ENCODE data around the gene SEMA3B.
"Not testable (repeated sequence)": the region's sequence is repeated elsewhere in the genome, so short reads cannot be mapped to it uniquely, and the experiment has no call there.

The SEMA3B gene

GRCh38 chr3:50238549-50239026 lies 30.4 kb upstream of the SEMA3B start:
- Histone ChIP-seq H3K9ac (ENCODE audit: low read length in 2 of 2) (peak overlapping the region; percentile 81 to 94), H3K27me3 (ENCODE audit: control insufficient read depth in 1 of 2, insufficient read depth in 2 of 2, low read length in 2 of 2) (no peaks in the 10 kb centered on the region), H3K9me3 (ENCODE audit: control insufficient read depth in 2 of 2, low read length in 2 of 2) (no peaks in the 10 kb centered on the region), H3K27ac (ENCODE audit: low read length) (peak overlapping the region; percentile 86), H3K4me1 (ENCODE audit: control insufficient read depth, insufficient read depth, low read length) (peaks cover 75% of the 10 kb centered on the region), H3K36me3 (ENCODE audit: control insufficient read depth in 2 of 2, insufficient read depth in 2 of 2, low read length in 2 of 2) (peaks cover 0 to 8% of the 10 kb centered on the region in 2 donors), H3K4me3 (ENCODE audit: low read length in 2 of 2) (peak overlapping the region; percentile 88 to 95)

- H3K4me1 ChIP-seq (ENCODE audit: control insufficient read depth, insufficient read depth, low read length) = peaks cover 82% of the 10 kb centered on the region
These were observed 29.3 kb upstream of the SEMA3B start for GRCh38 chr3:50239649-50240048.

GRCh38 chr3:50241163-50241562 lies 27.8 kb upstream of the SEMA3B start:
- Histone ChIP-seq H3K27ac (ENCODE audit: low read length) (peak overlapping the region; percentile 62), H3K4me1 (ENCODE audit: control insufficient read depth, insufficient read depth, low read length) (peaks cover 89% of the 10 kb centered on the region), H3K9ac (ENCODE audit: low read length in 2 of 2) (no peak overlapping the region), H3K4me3 (ENCODE audit: low read length in 2 of 2) (no peak overlapping the region), H3K27me3 (ENCODE audit: control insufficient read depth in 1 of 2, insufficient read depth in 2 of 2, low read length in 2 of 2) (no peaks in the 10 kb centered on the region), H3K9me3 (ENCODE audit: control insufficient read depth in 2 of 2, low read length in 2 of 2) (no peaks in the 10 kb centered on the region), H3K36me3 (ENCODE audit: control insufficient read depth in 2 of 2, insufficient read depth in 2 of 2, low read length in 2 of 2) (peaks cover 0 to 11% of the 10 kb centered on the region in 2 donors)

More at GRCh38 chr3:50239649-50240048, 29.3 kb upstream of the SEMA3B start:
- no peaks in the 10 kb centered on the region for H3K9me3 ChIP-seq (ENCODE audit: control insufficient read depth in 2 of 2, low read length in 2 of 2)
- H3K27me3 ChIP-seq (ENCODE audit: control insufficient read depth in 1 of 2, insufficient read depth in 2 of 2, low read length in 2 of 2) = no peaks in the 10 kb centered on the region
- H3K9ac ChIP-seq (ENCODE audit: low read length in 2 of 2) = peak overlapping the region; percentile 55 to 81
- peaks cover 0 to 11% of the 10 kb centered on the region in 2 donors for H3K36me3 ChIP-seq (ENCODE audit: control insufficient read depth in 2 of 2, insufficient read depth in 2 of 2, low read length in 2 of 2)
- peak overlapping the region; percentile 86 for H3K27ac ChIP-seq (ENCODE audit: low read length)
- no peak overlapping the region for H3K4me3 ChIP-seq (ENCODE audit: low read length in 2 of 2)

- Histone ChIP-seq H3K9ac (ENCODE audit: low read length in 2 of 2) (peak overlapping the region in 1 of 2 donors; percentile 29), H3K27me3 (ENCODE audit: control insufficient read depth in 1 of 2, insufficient read depth in 2 of 2, low read length in 2 of 2) (no peaks in the 10 kb centered on the region), H3K27ac (ENCODE audit: low read length) (peak overlapping the region; percentile 62), H3K4me1 (ENCODE audit: control insufficient read depth, insufficient read depth, low read length) (peaks cover 90% of the 10 kb centered on the region), H3K36me3 (ENCODE audit: control insufficient read depth in 2 of 2, insufficient read depth in 2 of 2, low read length in 2 of 2) (peaks cover 0 to 11% of the 10 kb centered on the region in 2 donors), H3K4me3 (ENCODE audit: low read length in 2 of 2) (no peak overlapping the region), H3K9me3 (ENCODE audit: control insufficient read depth in 2 of 2, low read length in 2 of 2) (no peaks in the 10 kb centered on the region)
These were observed 27.1 kb upstream of the SEMA3B start for GRCh38 chr3:50241713-50242380.

GRCh38 chr3:50242381-50242770 lies 26.6 kb upstream of the SEMA3B start:
- Histone ChIP-seq H3K4me3 (ENCODE audit: low read length in 2 of 2) (no peak overlapping the region), H3K36me3 (ENCODE audit: control insufficient read depth in 2 of 2, insufficient read depth in 2 of 2, low read length in 2 of 2) (peaks cover 0 to 12% of the 10 kb centered on the region in 2 donors), H3K9ac (ENCODE audit: low read length in 2 of 2) (no peak overlapping the region), H3K9me3 (ENCODE audit: control insufficient read depth in 2 of 2, low read length in 2 of 2) (no peaks in the 10 kb centered on the region), H3K4me1 (ENCODE audit: control insufficient read depth, insufficient read depth, low read length) (peaks cover 90% of the 10 kb centered on the region), H3K27ac (ENCODE audit: low read length) (peak overlapping the region; percentile 62), H3K27me3 (ENCODE audit: control insufficient read depth in 1 of 2, insufficient read depth in 2 of 2, low read length in 2 of 2) (no peaks in the 10 kb centered on the region)

GRCh38 chr3:50242851-50243542 lies 25.9 kb upstream of the SEMA3B start:
- no peak overlapping the region for H3K4me3 ChIP-seq (ENCODE audit: low read length in 2 of 2)
- no peaks in the 10 kb centered on the region for H3K27me3 ChIP-seq (ENCODE audit: control insufficient read depth in 1 of 2, insufficient read depth in 2 of 2, low read length in 2 of 2)
- H3K4me1 ChIP-seq (ENCODE audit: control insufficient read depth, insufficient read depth, low read length) = peaks cover 89% of the 10 kb centered on the region
- peak overlapping the region in 1 of 2 donors; percentile 23 for H3K9ac ChIP-seq (ENCODE audit: low read length in 2 of 2)
- H3K9me3 ChIP-seq (ENCODE audit: control insufficient read depth in 2 of 2, low read length in 2 of 2) = no peaks in the 10 kb centered on the region
- peak overlapping the region; percentile 62 for H3K27ac ChIP-seq (ENCODE audit: low read length)
- H3K36me3 ChIP-seq (ENCODE audit: control insufficient read depth in 2 of 2, insufficient read depth in 2 of 2, low read length in 2 of 2) = peaks cover 0 to 12% of the 10 kb centered on the region in 2 donors

- Histone ChIP-seq H3K9me3 (ENCODE audit: control insufficient read depth in 2 of 2, low read length in 2 of 2) (no peaks in the 10 kb centered on the region), H3K36me3 (ENCODE audit: control insufficient read depth in 2 of 2, insufficient read depth in 2 of 2, low read length in 2 of 2) (peaks cover 0 to 12% of the 10 kb centered on the region in 2 donors), H3K4me1 (ENCODE audit: control insufficient read depth, insufficient read depth, low read length) (peaks cover 89% of the 10 kb centered on the region), H3K27ac (ENCODE audit: low read length) (peak overlapping the region; percentile 62), H3K4me3 (ENCODE audit: low read length in 2 of 2) (no peak overlapping the region), H3K9ac (ENCODE audit: low read length in 2 of 2) (peak overlapping the region; percentile 31 to 47), H3K27me3 (ENCODE audit: control insufficient read depth in 1 of 2, insufficient read depth in 2 of 2, low read length in 2 of 2) (no peaks in the 10 kb centered on the region)
These were observed 25.4 kb upstream of the SEMA3B start for GRCh38 chr3:50243543-50243895.

GRCh38 chr3:50244813-50245212 lies 24.1 kb upstream of the SEMA3B start:
- H3K4me3 ChIP-seq (ENCODE audit: low read length in 2 of 2); H3K27me3 ChIP-seq (ENCODE audit: control insufficient read depth in 1 of 2, insufficient read depth in 2 of 2, low read length in 2 of 2); H3K9me3 ChIP-seq (ENCODE audit: control insufficient read depth in 2 of 2, low read length in 2 of 2); H3K36me3 ChIP-seq (ENCODE audit: control insufficient read depth in 2 of 2, insufficient read depth in 2 of 2, low read length in 2 of 2): not testable (repeated sequence)
- Histone ChIP-seq H3K4me1 (ENCODE audit: control insufficient read depth, insufficient read depth, low read length) (peaks cover 88% of the 10 kb centered on the region), H3K9ac (ENCODE audit: low read length in 2 of 2) (peak overlapping the region in 1 of 2 donors; percentile 21), H3K27ac (ENCODE audit: low read length) (peak overlapping the region; percentile 58)

- no peaks in the 10 kb centered on the region for H3K27me3 ChIP-seq (ENCODE audit: control insufficient read depth in 1 of 2, insufficient read depth in 2 of 2, low read length in 2 of 2)
- H3K4me1 ChIP-seq (ENCODE audit: control insufficient read depth, insufficient read depth, low read length) = peaks cover 88% of the 10 kb centered on the region
- peak overlapping the region in 1 of 2 donors; percentile 68 for H3K4me3 ChIP-seq (ENCODE audit: low read length in 2 of 2)
- no peaks in the 10 kb centered on the region for H3K9me3 ChIP-seq (ENCODE audit: control insufficient read depth in 2 of 2, low read length in 2 of 2)
- peak overlapping the region; percentile 8 to 58 for H3K9ac ChIP-seq (ENCODE audit: low read length in 2 of 2)
- H3K36me3 ChIP-seq (ENCODE audit: control insufficient read depth in 2 of 2, insufficient read depth in 2 of 2, low read length in 2 of 2) = peaks cover 0 to 8% of the 10 kb centered on the region in 2 donors
- peak overlapping the region; percentile 58 for H3K27ac ChIP-seq (ENCODE audit: low read length)
These were observed 23.6 kb upstream of the SEMA3B start for GRCh38 chr3:50245251-50245745.

GRCh38 chr3:50245831-50246516 lies 23.0 kb upstream of the SEMA3B start:
- Histone ChIP-seq H3K27me3 (ENCODE audit: control insufficient read depth in 1 of 2, insufficient read depth in 2 of 2, low read length in 2 of 2) (no peaks in the 10 kb centered on the region), H3K27ac (ENCODE audit: low read length) (peak overlapping the region; percentile 58), H3K4me1 (ENCODE audit: control insufficient read depth, insufficient read depth, low read length) (peaks cover 87% of the 10 kb centered on the region), H3K9ac (ENCODE audit: low read length in 2 of 2) (peak overlapping the region; percentile 8 to 58), H3K36me3 (ENCODE audit: control insufficient read depth in 2 of 2, insufficient read depth in 2 of 2, low read length in 2 of 2) (peaks cover 0 to 8% of the 10 kb centered on the region in 2 donors), H3K4me3 (ENCODE audit: low read length in 2 of 2) (peak overlapping the region; percentile 54 to 68), H3K9me3 (ENCODE audit: control insufficient read depth in 2 of 2, low read length in 2 of 2) (no peaks in the 10 kb centered on the region)

All from stomach smooth muscle (tissue), 2 donors.